H1 (cell line): ENCODE data around the gene CFAP100. TPM values are rescaled to one million over a fixed set of nuclear protein-coding genes. Genes with fewer than 3 reads are reported as not detected.

Experiments
- CTCF ChIA-PET: fragments of 300-600 bp; sonication (Branson Sonifier 250); formaldehyde crosslinking; loops from one replicate; lab custom pipeline; 2021; ENCODE audit not compliant: partially characterized antibody; lab: Charles Lee
- POLR2A ChIA-PET: fragments of 300-600 bp; sonication (Branson Sonifier 250); formaldehyde crosslinking; loops from one replicate; lab custom pipeline; 2021; ENCODE audit warnings: inconsistent platforms; ENCODE audit not compliant: partially characterized antibody; lab: Charles Lee
- DNase-seq, 2 experiments: peaks; one replicate each; pipeline versions ENCODE4 v3.0.0 to v3.0.0-alpha.2; 2010 to 2022; ENCODE audit warnings: low spot score in 2 of 2, low read depth in 1 of 2, mixed read lengths in 1 of 2
- FAIRE-seq: peaks from 2 replicates; lab custom pipeline; 2011; peaks lifted over from hg19 to GRCh38; lab: Jason Lieb, UNC
- H2AFZ ChIP-seq: 2 replicates; pipeline ENCODE4 v1.8.1; 2012; ENCODE audit warnings: low read length, inconsistent platforms
- H2AK5ac ChIP-seq: 2 replicates; pipeline ENCODE4 v1.6.1; 2013; ENCODE audit warnings: low read depth, low read length
- H2BK120ac ChIP-seq: replicated peaks from 2 replicates; pipeline ENCODE3; 2013; ENCODE audit warnings: low read depth, low read length, inconsistent platforms
- H2BK12ac ChIP-seq: 2 replicates; pipeline ENCODE4 v1.6.1; 2013; ENCODE audit warnings: low read depth, low read length
- H2BK15ac ChIP-seq: 2 replicates; pipeline ENCODE4 v1.6.1; 2013; ENCODE audit warnings: low read length
- H2BK20ac ChIP-seq: 2 replicates; pipeline ENCODE4 v1.6.1; 2013; ENCODE audit warnings: low read length
- H2BK5ac ChIP-seq: 2 replicates; pipeline ENCODE4 v1.6.1; 2013; ENCODE audit warnings: low read depth, low read length
- H3K14ac ChIP-seq: 2 replicates; pipeline ENCODE4 v1.6.1; 2013; ENCODE audit warnings: inconsistent platforms; ENCODE audit not compliant: insufficient read length
- H3K18ac ChIP-seq: 2 replicates; pipeline ENCODE4 v1.6.1; 2013; ENCODE audit warnings: low read length; ENCODE audit errors: extremely low read depth
- H3K23ac ChIP-seq: 2 replicates; pipeline ENCODE4 v1.6.1; 2013; ENCODE audit warnings: inconsistent platforms; ENCODE audit not compliant: insufficient read length
- H3K23me2 ChIP-seq: 2 replicates; pipeline ENCODE4 v1.6.1; 2013; ENCODE audit warnings: low read depth, low read length
- H3K27ac ChIP-seq: 2 replicates; pipeline ENCODE4 v1.6.1; 2011; ENCODE audit warnings: low read depth, low read length, inconsistent platforms
- H3K27me3 ChIP-seq, 4 experiments: replicated peaks in 1 of 4; 1 replicate in 1 of 4; 2 replicates in 3 of 4; pipeline versions ENCODE4 v1.6.1 to v1.8.1; 2011 to 2013; ENCODE audit warnings: low read length in 3 of 4, mild to moderate bottlenecking in 3 of 4, inconsistent platforms in 2 of 4, mixed read lengths in 2 of 4, moderate library complexity in 1 of 4; ENCODE audit not compliant: control insufficient read depth in 3 of 4, insufficient read depth in 3 of 4; ENCODE audit errors: extremely low read depth in 1 of 4
- H3K36me3 ChIP-seq, 4 experiments: 2 replicates each; pipeline versions ENCODE4 v1.6.1 to v1.8.1; 2011 to 2013; ENCODE audit warnings: mild to moderate bottlenecking in 4 of 4, low read length in 3 of 4, moderate library complexity in 2 of 4, control low read depth in 1 of 4, inconsistent platforms in 1 of 4; ENCODE audit not compliant: insufficient read depth in 4 of 4, control insufficient read depth in 2 of 4
- H3K4ac ChIP-seq: replicated peaks from 2 replicates; pipeline ENCODE3; 2013; ENCODE audit warnings: low read length, low read depth, mixed read lengths, inconsistent platforms; ENCODE audit not compliant: insufficient read length
- H3K4me1 ChIP-seq, 4 experiments: replicated peaks in 1 of 4; 1 replicate in 1 of 4; 2 replicates in 3 of 4; pipeline versions ENCODE4 v1.6.1 to v1.8.1; 2011 to 2013; ENCODE audit warnings: low read length in 3 of 4, inconsistent platforms in 2 of 4, mixed read lengths in 1 of 4; ENCODE audit not compliant: insufficient read depth in 4 of 4, control insufficient read depth in 3 of 4
- H3K4me2 ChIP-seq, 2 experiments: 2 replicates each; pipeline versions ENCODE4 v1.6.1 to v1.8.1; 2011 to 2013; ENCODE audit warnings: low read depth in 2 of 2, low read length in 2 of 2, control low read depth in 1 of 2, inconsistent platforms in 1 of 2, mild to moderate bottlenecking in 1 of 2; ENCODE audit not compliant: insufficient read depth in 1 of 2
- H3K4me3 ChIP-seq, 4 experiments: fragments of 200-600, 300-600 bp in 1 of 4; sonication (generic), shearing (Covaris generic), sonication (Bioruptor Twin) in 1 of 4; 2 replicates each; pipeline versions ENCODE4 v1.5.1 to v1.8.1; 2011 to 2016; ENCODE audit warnings: low read length in 4 of 4, low read depth in 3 of 4, control low read depth in 2 of 4, inconsistent platforms in 2 of 4, mild to moderate bottlenecking in 2 of 4, mixed read lengths in 1 of 4, moderate library complexity in 1 of 4; ENCODE audit not compliant: insufficient read depth in 2 of 4; ENCODE audit errors: extremely low read depth in 1 of 4
- H3K56ac ChIP-seq: replicated peaks from 2 replicates; pipeline ENCODE3; 2013; ENCODE audit warnings: low read depth, mild to moderate bottlenecking, mixed read lengths, low read length, inconsistent platforms; ENCODE audit not compliant: insufficient read length
- H3K79me1 ChIP-seq: 2 replicates; pipeline ENCODE4 v1.6.1; 2013; ENCODE audit warnings: low read depth, low read length, control low read depth
- H3K79me2 ChIP-seq, 2 experiments: 2 replicates each; pipeline versions ENCODE4 v1.6.1 to v1.8.1; 2012 to 2013; ENCODE audit warnings: low read length in 2 of 2, mild to moderate bottlenecking in 2 of 2, inconsistent platforms in 1 of 2; ENCODE audit not compliant: insufficient read depth in 2 of 2, control insufficient read depth in 1 of 2
- H3K9ac ChIP-seq, 4 experiments: replicated peaks in 1 of 4; 1 replicate in 1 of 4; 2 replicates in 3 of 4; pipeline versions ENCODE4 v1.6.1 to v1.8.1; 2011 to 2013; ENCODE audit warnings: low read depth in 3 of 4, low read length in 3 of 4, control low read depth in 2 of 4, mild to moderate bottlenecking in 2 of 4, moderate library complexity in 2 of 4, inconsistent platforms in 1 of 4; ENCODE audit errors: extremely low read depth in 1 of 4
- H3K9me3 ChIP-seq, 2 experiments: 2 replicates each; pipeline versions ENCODE4 v1.6.1 to v1.8.1; 2012 to 2013; ENCODE audit warnings: mild to moderate bottlenecking in 2 of 2, moderate library complexity in 2 of 2, control low read depth in 1 of 2, inconsistent platforms in 1 of 2, low read depth in 1 of 2, low read length in 1 of 2, mixed read lengths in 1 of 2; ENCODE audit not compliant: insufficient read depth in 2 of 2
- H4K20me1 ChIP-seq, 2 experiments: replicated peaks in 1 of 2; 2 replicates each; pipeline versions ENCODE3 to v1.8.1; 2011 to 2013; ENCODE audit warnings: inconsistent platforms in 2 of 2, low read length in 2 of 2, mild to moderate bottlenecking in 1 of 2; ENCODE audit not compliant: insufficient read depth in 2 of 2, control insufficient read depth in 1 of 2
- H4K5ac ChIP-seq: 2 replicates; pipeline ENCODE4 v1.6.1; 2013; ENCODE audit warnings: low read length, low read depth, mixed read lengths, inconsistent platforms; ENCODE audit not compliant: insufficient read length
- H4K8ac ChIP-seq: 2 replicates; pipeline ENCODE4 v1.8.0; 2013; ENCODE audit warnings: mild to moderate bottlenecking, moderate library complexity, low read length, inconsistent platforms; ENCODE audit not compliant: insufficient read depth; ENCODE audit errors: extremely low read depth
- H4K91ac ChIP-seq: replicated peaks from 2 replicates; pipeline ENCODE3; 2013; ENCODE audit warnings: low read length, mixed read lengths, inconsistent platforms; ENCODE audit not compliant: insufficient read length
- ASH2L ChIP-seq: fragments of 200-600, 300-600 bp; sonication (generic); IDR thresholded peaks from one replicate; pipeline ENCODE4 v1.7.1; 2017; ENCODE audit warnings: low read length
- BCL11A ChIP-seq, 2 experiments: IDR thresholded peaks; one replicate each; pipeline ENCODE4 v1.6.1; 2011; ENCODE audit warnings: low read depth in 2 of 2, low read length in 2 of 2, mild to moderate bottlenecking in 2 of 2
- FOSL1 ChIP-seq: IDR thresholded peaks from 2 replicates; pipeline ENCODE4 v1.6.1; 2011; ENCODE audit warnings: mild to moderate bottlenecking, low read depth, low read length, moderate library complexity; ENCODE audit not compliant: insufficient read depth
- JUN ChIP-seq: IDR thresholded peaks from 2 replicates; pipeline ENCODE4 v1.6.1; 2011; ENCODE audit warnings: low read depth, mild to moderate bottlenecking, improper control_type of control experiment, low read length
- NANOG ChIP-seq: IDR thresholded peaks from 2 replicates; pipeline ENCODE4 v1.6.1; 2011; ENCODE audit warnings: low read length, low read depth, mild to moderate bottlenecking, inconsistent platforms; ENCODE audit not compliant: insufficient read depth, poor library complexity, severe bottlenecking
- NRF1 ChIP-seq: IDR thresholded peaks from 2 replicates; pipeline ENCODE4 v1.6.1; 2011; ENCODE audit warnings: mild to moderate bottlenecking, low read depth, low read length, improper control_type of control experiment
- POLR2AphosphoS5 ChIP-seq: IDR thresholded peaks from 2 replicates; pipeline ENCODE4 v1.6.1; 2011; ENCODE audit warnings: low read depth, low read length
- RFX5 ChIP-seq: IDR thresholded peaks from 2 replicates; pipeline ENCODE4 v1.6.1; 2011; ENCODE audit warnings: low read depth, low read length, improper control_type of control experiment, borderline replicate concordance
- SIN3A ChIP-seq, 2 experiments: IDR thresholded peaks in 1 of 2; conservative IDR thresholded peaks in 1 of 2; 2 replicates each; pipeline ENCODE4 v1.6.1; 2011 to 2012; ENCODE audit warnings: low read length in 2 of 2, improper control_type of control experiment in 1 of 2, low read depth in 1 of 2, mild to moderate bottlenecking in 1 of 2
- SIX5 ChIP-seq: IDR thresholded peaks from 2 replicates; pipeline ENCODE4 v1.6.1; 2011; ENCODE audit warnings: mild to moderate bottlenecking, low read depth, low read length
- TBP ChIP-seq: IDR thresholded peaks from 2 replicates; pipeline ENCODE4 v1.6.1; 2011; ENCODE audit warnings: low read depth, low read length, improper control_type of control experiment
- TEAD4 ChIP-seq: IDR thresholded peaks from 2 replicates; pipeline ENCODE4 v1.6.1; 2012; ENCODE audit warnings: low read depth, low read length, inconsistent platforms, mixed read lengths
- WGBS, 2 experiments: shearing (Covaris generic) in 1 of 2; methylation state at CpG; one replicate each; pipeline versions ENCODE4 v1.1.6 to v1.1.7; 2013 to 2015; ENCODE audit warnings: low lambda C conversion rate in 2 of 2, mixed read lengths in 2 of 2, inconsistent platforms in 1 of 2, low coverage in 1 of 2, missing lambda C conversion rate in 1 of 2; ENCODE audit not compliant: insufficient replicate concordance in 2 of 2, insufficient coverage in 1 of 2, insufficient read length in 1 of 2; ENCODE audit errors: extremely low coverage in 1 of 2, missing lambda C conversion rate in 1 of 2; 5-methylcytosine and 5-hydroxymethylcytosine counted together
- polyA plus RNA-seq, 7 experiments: library from polyadenylated mRNA; depleted of rRNA in 3 of 7; stranded (reverse) in 5 of 7; unstranded in 2 of 7; fragments of >200 nt in 5 of 7; fragments of 200-250 nt in 2 of 7; gene quantifications; 1 replicate in 5 of 7; 2 replicates in 1 of 7; 4 replicates in 1 of 7; pipeline versions ENCODE4 v1.2.1 to v1.2.3, GENCODE V29; 2011 to 2013; ENCODE audit warnings: missing spikeins in 2 of 7, mixed read lengths in 2 of 7
- total RNA-seq: library from RNA; stranded (reverse); fragmentation: NEBNext Ultra II Directional; extraction: Animal tissue kit (Norgen Biotek cat#: 25700); gene quantifications from 2 replicates; pipeline ENCODE4 v1.2.1, GENCODE V29; 2021
- TF ChIP-seq, protein P1 (sequence below): IDR thresholded peaks from 2 replicates; pipeline ENCODE4 v1.6.1; 2011; ENCODE audit warnings: low read length, improper control_type of control experiment
- TF ChIP-seq, protein P2 (sequence below): IDR thresholded peaks from 2 replicates; pipeline ENCODE4 v1.6.1; 2012; ENCODE audit warnings: inconsistent platforms

The CFAP100 gene
- total and polyA plus RNA-seq, 2 of the 8 experiments (the other 6 are each of a cell fraction or from before 2014, with no cell fraction given) = 0.17 TPM; not detected in 1

DNA sequence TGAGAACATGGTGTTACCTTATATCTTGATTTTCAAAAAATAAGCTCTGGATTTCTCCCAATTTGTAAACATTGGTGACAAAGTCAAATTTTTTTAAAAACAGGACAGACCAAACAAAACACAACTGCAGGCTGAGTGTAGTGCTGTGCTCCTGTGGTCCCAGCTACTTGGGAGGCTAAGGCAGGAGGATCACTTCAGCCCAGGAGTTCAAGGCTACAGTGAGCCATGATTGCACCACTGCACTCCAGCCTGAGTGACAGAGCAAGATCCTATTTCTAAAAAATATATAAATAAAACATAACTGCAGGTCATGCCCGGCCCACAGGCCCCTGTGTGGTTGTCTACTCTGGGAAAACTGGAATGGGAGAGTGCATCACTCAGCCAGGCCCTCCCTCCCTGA lies 84.9 kb downstream of the CFAP100 start:
- Histone ChIP-seq H4K5ac (no peak overlapping the region), H4K91ac (no peak overlapping the region), H3K4me3 (no peak overlapping the region), H2BK12ac (no peak overlapping the region), H2AK5ac (no peak overlapping the region), H3K9ac (no peak overlapping the region), H3K79me1 (no peaks in the 10 kb centered on the region; the same call in 1 of the 2 replicates), H3K4me1 (peaks cover 0 to 18% (median 12%) of the 10 kb centered on the region in 4 experiments; a peak in 6 of 7 replicates), H2AFZ (no peak overlapping the region), H3K4me2 (no peak overlapping the region), H2BK120ac (no peak overlapping the region), H3K23me2 (peaks cover 10% of the 10 kb centered on the region), H3K56ac (no peak overlapping the region), H2BK5ac (no peak overlapping the region), H3K36me3 (no peaks in the 10 kb centered on the region), H3K23ac (no peak overlapping the region), H3K27ac (no peak overlapping the region), H2BK15ac (no peak overlapping the region), H3K18ac (no peak overlapping the region), H2BK20ac (no peak overlapping the region), H3K27me3 (no peaks in the 10 kb centered on the region), H3K4ac (no peak overlapping the region), H3K14ac (no peak overlapping the region), H4K8ac (no peak overlapping the region), H3K79me2 (peaks cover 0 to under 1% of the 10 kb centered on the region in 2 experiments; a peak in 1 of 4 replicates), H4K20me1 (peaks cover under 1 to 3% of the 10 kb centered on the region in 2 experiments), H3K9me3 (no peaks in the 10 kb centered on the region)
- DNase-seq (no peak), FAIRE-seq (no peak)
- 92% methylated on average over 1 of the region's 1 CpG; no CpG with 5 or more reads in 1 of the 2 experiments for WGBS, 2 experiments
- CTCF ChIA-PET = no interaction called here
- POLR2A ChIA-PET = no interaction called here
- TF ChIP-seq RFX5 = no peak
- no peak for TF ChIP-seq TEAD4
- TF ChIP-seq SIN3A (conservative IDR thresholded peaks at IDR 0.05 in 1 of 2, IDR thresholded peaks at IDR 0.05 in 1 of 2; ENCODE audit: low read depth in 1 of 2, low read length in 2 of 2) = no peak
- TF ChIP-seq POLR2AphosphoS5 = no peak
- no peak for TF ChIP-seq SIX5
- no peak for TF ChIP-seq TBP
- TF ChIP-seq, protein P1, sequence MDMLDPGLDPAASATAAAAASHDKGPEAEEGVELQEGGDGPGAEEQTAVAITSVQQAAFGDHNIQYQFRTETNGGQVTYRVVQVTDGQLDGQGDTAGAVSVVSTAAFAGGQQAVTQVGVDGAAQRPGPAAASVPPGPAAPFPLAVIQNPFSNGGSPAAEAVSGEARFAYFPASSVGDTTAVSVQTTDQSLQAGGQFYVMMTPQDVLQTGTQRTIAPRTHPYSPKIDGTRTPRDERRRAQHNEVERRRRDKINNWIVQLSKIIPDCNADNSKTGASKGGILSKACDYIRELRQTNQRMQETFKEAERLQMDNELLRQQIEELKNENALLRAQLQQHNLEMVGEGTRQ = no peak
- no peak for TF ChIP-seq ASH2L
- no peak for TF ChIP-seq FOSL1
- no peak for TF ChIP-seq JUN
- TF ChIP-seq BCL11A (IDR thresholded peaks at IDR 0.05; ENCODE audit: low read depth in 2 of 2, low read length in 2 of 2) = no peak
- TF ChIP-seq NRF1 = no peak
- TF ChIP-seq, protein P2, sequence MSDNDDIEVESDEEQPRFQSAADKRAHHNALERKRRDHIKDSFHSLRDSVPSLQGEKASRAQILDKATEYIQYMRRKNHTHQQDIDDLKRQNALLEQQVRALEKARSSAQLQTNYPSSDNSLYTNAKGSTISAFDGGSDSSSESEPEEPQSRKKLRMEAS = no peak
- TF ChIP-seq NANOG = no peak
